NCI-H2171 (cell line): ENCODE measurements around the gene FNDC4.
"Not testable (repeated sequence)": the region's sequence is repeated elsewhere in the genome, so short reads cannot be mapped to it uniquely, and the experiment has no call there.

Experiments
- DNase-seq: peaks from one replicate; lab custom pipeline; 2025; lab: John Stamatoyannopoulos, UW

The FNDC4 gene

GRCh38 chr2:27494944-27495554, at the start of gene FNDC4:
Gene FNDC4, minus strand, starts transcription at chr2:27495200. Its CDS starts 521 bp downstream, at chr2:27494679.
- DNase-seq: no peak

GRCh38 chr2:27544143-27544821, 49.3 kb upstream of the FNDC4 start:
- DNase-seq: no peak

- DNase-seq: not testable (repeated sequence)
Measured at GRCh38 chr2:27539649-27540048, 44.6 kb upstream of the FNDC4 start.

- DNase-seq: not testable (repeated sequence)
Measured at GRCh38 chr2:27538839-27539450, 43.9 kb upstream of the FNDC4 start.

GRCh38 chr2:27537287-27537686, 42.3 kb upstream of the FNDC4 start:
- DNase-seq: no peak

- DNase-seq: no peak
Measured at GRCh38 chr2:27531983-27532382, 37.0 kb upstream of the FNDC4 start.

GRCh38 chr2:27527182-27527581, 32.2 kb upstream of the FNDC4 start:
- DNase-seq: no peak

- no peak for DNase-seq
Measured at GRCh38 chr2:27522400-27522945, 27.5 kb upstream of the FNDC4 start.

GRCh38 chr2:27520316-27520715, 25.3 kb upstream of the FNDC4 start:
- DNase-seq: no peak

- DNase-seq: no peak
Measured at GRCh38 chr2:27518782-27519113, 23.7 kb upstream of the FNDC4 start.

GRCh38 chr2:27518113-27518781, 23.2 kb upstream of the FNDC4 start:
- DNase-seq: no peak

GRCh38 chr2:27509326-27509725, 14.3 kb upstream of the FNDC4 start:
- DNase-seq: peak; percentile 93

GRCh38 chr2:27507293-27507692, 12.3 kb upstream of the FNDC4 start:
- no peak for DNase-seq

- DNase-seq: no peak
Measured at GRCh38 chr2:27506587-27506986, 11.6 kb upstream of the FNDC4 start.

GRCh38 chr2:27502142-27502541, 7.1 kb upstream of the FNDC4 start:
- no peak for DNase-seq

GRCh38 chr2:27501042-27501441, 6.0 kb upstream of the FNDC4 start:
- no peak for DNase-seq

- no peak for DNase-seq
Measured at GRCh38 chr2:27498975-27499374, 4.0 kb upstream of the FNDC4 start.

GRCh38 chr2:27497288-27497627, 2.3 kb upstream of the FNDC4 start:
- DNase-seq: no peak

GRCh38 chr2:27496357-27497287, 1.6 kb upstream of the FNDC4 start, which contains the start of gene GCKR:
Gene GCKR, plus strand, starts transcription at chr2:27496839. Its CDS starts 66 bp downstream, at chr2:27496905.
- no peak for DNase-seq

- DNase-seq: no peak
Measured at GRCh38 chr2:27495840-27496356, 898 bp upstream of the FNDC4 start.

GRCh38 chr2:27494284-27494943, 586 bp downstream of the FNDC4 start:
- no peak for DNase-seq
